Adrenal gland (tissue), 12 donors: ENCODE results near the gene ZNF391. TPM values are rescaled to one million over a fixed set of nuclear protein-coding genes. Genes with fewer than 3 reads are reported as not detected.
A peak's percentile ranks its signal among the peaks of the same experiment; 100 is the strongest.
"Not testable (repeated sequence)": the region's sequence is repeated elsewhere in the genome, so short reads cannot be mapped to it uniquely, and the experiment has no call there.

ENCODE experiments used
- DNase-seq, 7 donors: peaks; one replicate each; pipeline ENCODE4 v3.0.0-alpha.2; 2019 to 2020
- H3K27ac ChIP-seq, 5 donors: fragments of 200-600 bp; sonication (generic) in 4 of 5; 1 replicate in 3 of 5; 2 replicates in 2 of 5; pipeline versions ENCODE4 v1.5.1 to v1.8.0; 2016 to 2020; ENCODE audit warnings: mild to moderate bottlenecking in 1 of 5
- H3K27me3 ChIP-seq: fragments of 200-600 bp; 2 replicates; pipeline ENCODE4 v1.8.0; 2021
- H3K36me3 ChIP-seq, 2 donors: fragments of 200-600 bp; replicated peaks in 1 of 2; 1 replicate in 1 of 2; 2 replicates in 1 of 2; pipeline versions ENCODE4 v1.5.1 to v1.8.0; 2018 to 2022
- H3K4me1 ChIP-seq, 2 donors: fragments of 200-600 bp; replicated peaks in 1 of 2; 1 replicate in 1 of 2; 2 replicates in 1 of 2; pipeline versions ENCODE4 v1.5.1 to v1.8.0; 2018 to 2021
- H3K4me3 ChIP-seq, 4 donors: fragments of 200-600 bp; sonication (generic) in 3 of 4; one replicate each; pipeline ENCODE4 v1.5.1; 2016 to 2018
- H3K9me3 ChIP-seq, 3 donors: fragments of 200-600 bp; sonication (generic) in 1 of 3; replicated peaks in 1 of 3; 1 replicate in 2 of 3; 2 replicates in 1 of 3; pipeline versions ENCODE4 v1.5.1 to v1.8.0; 2016 to 2021
- CTCF ChIP-seq, 6 experiments: fragments of 450-650 bp in 4 of 6; fragments of 200-600 bp in 2 of 6; sonication (generic) in 1 of 6; IDR thresholded peaks; 1 replicate in 5 of 6; 2 replicates in 1 of 6; pipeline versions ENCODE4 v1.5.1 to v1.8.0; 2016 to 2021; ENCODE audit warnings: antibody characterized with exemption in 6 of 6, mild to moderate bottlenecking in 2 of 6, moderate library complexity in 1 of 6
- POLR2A ChIP-seq, 2 donors: fragments of 450-650 bp; IDR thresholded peaks; one replicate each; pipeline ENCODE4 v1.6.1; 2017; ENCODE audit warnings: antibody characterized with exemption in 2 of 2, mild to moderate bottlenecking in 2 of 2, moderate library complexity in 1 of 2
- WGBS, 4 donors: extraction: QIAGEN DNeasy Blood & Tissue Kit in 2 of 4; methylation state at CpG; one replicate each; pipeline versions ENCODE4 v1.1.5 to v1.1.7; 2013 to 2017; 5-methylcytosine and 5-hydroxymethylcytosine counted together
- intact Hi-C, 2 donors: fragments of 100-400 bp; cut with DNase I; formaldehyde crosslinking; loops; one replicate each; pipeline versions ENCODE4 v1.14.1 to v1.15.0; 2022 to 2023
- polyA plus RNA-seq, 3 donors: library from polyadenylated mRNA; stranded (reverse); fragments of 200-250 nt in 2 of 3; fragments of 350-450 nt in 1 of 3; fragmentation: Illumina TruSeq in 1 of 3; extraction: RNeasy Lipid Tissue Mini Kit (QIAGEN cat#74804) in 1 of 3; gene quantifications; one replicate each; pipeline ENCODE4 v1.2.3, GENCODE V29; 2013 to 2014
- total RNA-seq, 9 donors: library from RNA; depleted of rRNA in 4 of 9; stranded (reverse); fragments of >200 nt in 4 of 9; fragments of 120-200 nt in 1 of 9; fragmentation: NEBNext Ultra II Directional in 1 of 9; extraction: Animal tissue kit (Norgen Biotek cat#: 25700) in 1 of 9; gene quantifications; one replicate each; pipeline versions ENCODE4 v1.1.0 to v1.2.4, GENCODE V29; 2013 to 2023
- donor health status: healthy with polysubstance abuse.
- donor health status: Bipolar disorder and iron deficiency.
- donor health status: DM: yes; HTN: yes; CAD: no.
- donor health status: DM: no; HTN: no; CAD: no.
- donor health status: DM: no; HTN: no; CAD: no.
- donor health status: DM: yes; HTN: yes; CAD: no.

Gene ZNF391
- total and polyA plus RNA-seq, 12 donors: 1.0 to 8.9 (median 3.7) TPM

- Histone ChIP-seq H3K27ac (no peak overlapping the region), H3K4me3 (no peak overlapping the region), H3K27me3 (no peaks in the 10 kb centered on the region), H3K4me1 (no peaks in the 10 kb centered on the region), H3K9me3 (no peaks in the 10 kb centered on the region), H3K36me3 (no peaks in the 10 kb centered on the region)
- DNase-seq: no peak
- intact Hi-C loops: no loop called here
- TF ChIP-seq CTCF (IDR thresholded peaks at IDR 0.05) (no peak), POLR2A (IDR thresholded peaks at IDR 0.05) (no peak)
- 87 to 95% (median 92%) methylated on average over 5 of the region's 5 CpGs for WGBS, 4 donors
Observed at GRCh38 chr6:27368202-27368601, 20.4 kb upstream of the ZNF391 start.

- Histone ChIP-seq H3K4me1 (no peaks in the 10 kb centered on the region), H3K9me3 (no peaks in the 10 kb centered on the region), H3K36me3 (no peaks in the 10 kb centered on the region), H3K4me3 (no peak overlapping the region), H3K27ac (no peak overlapping the region), H3K27me3 (no peaks in the 10 kb centered on the region)
- intact Hi-C loops: no loop called here
- DNase-seq: no peak
- WGBS, 4 donors: 92 to 95% (median 93%) methylated on average over 4 of the region's 4 CpGs
- TF ChIP-seq CTCF (IDR thresholded peaks at IDR 0.05) (no peak), POLR2A (IDR thresholded peaks at IDR 0.05) (no peak)
Observed at GRCh38 chr6:27370391-27370790, 18.2 kb upstream of the ZNF391 start.

GRCh38 chr6:27374824-27375612 lies 13.5 kb upstream of the ZNF391 start:
- 0 to 2% (median 1%) methylated on average over 4 to 31 of the region's 31 CpGs for WGBS, 4 donors
- H3K4me1 ChIP-seq: no peaks in the 10 kb centered on the region
- peak overlapping the region in 2 of 5 donors; percentile 38 to 48 for H3K27ac ChIP-seq
- H3K9me3 ChIP-seq: no peaks in the 10 kb centered on the region
- peak overlapping the region; percentile 49 to 92 (median 70) for H3K4me3 ChIP-seq
- no peaks in the 10 kb centered on the region for H3K36me3 ChIP-seq
- TF ChIP-seq CTCF (IDR thresholded peaks at IDR 0.05): no peak
- TF ChIP-seq POLR2A (IDR thresholded peaks at IDR 0.05): peak in 1 of 2 donors; percentile 35
- H3K27me3 ChIP-seq: no peaks in the 10 kb centered on the region
- peak; percentile 74 to 89 (median 79) for DNase-seq
- intact Hi-C loops: no loop called here

- Histone ChIP-seq H3K4me1 (no peaks in the 10 kb centered on the region), H3K36me3 (no peaks in the 10 kb centered on the region), H3K27me3 (no peaks in the 10 kb centered on the region), H3K27ac (no peak overlapping the region), H3K4me3 (peak overlapping the region in 2 of 4 donors; percentile 49 to 86), H3K9me3 (no peaks in the 10 kb centered on the region)
- intact Hi-C loops: no loop called here
- DNase-seq: no peak
- TF ChIP-seq CTCF (IDR thresholded peaks at IDR 0.05) (no peak), POLR2A (IDR thresholded peaks at IDR 0.05) (no peak)
- WGBS, 4 donors: 41 to 45% (median 44%) methylated on average over 7 of the region's 7 CpGs
Observed at GRCh38 chr6:27375613-27376079, 12.9 kb upstream of the ZNF391 start.

GRCh38 chr6:27378406-27378805 lies 10.2 kb upstream of the ZNF391 start:
- intact Hi-C loops, H3K4me1 ChIP-seq: not testable (repeated sequence)
- WGBS, 4 donors: 69 to 79% (median 75%) methylated on average over 4 of the region's 4 CpGs

GRCh38 chr6:27381001-27381400 lies 7.6 kb upstream of the ZNF391 start:
- H3K4me3 ChIP-seq, H3K9me3 ChIP-seq, H3K4me1 ChIP-seq, H3K27me3 ChIP-seq, intact Hi-C loops, H3K27ac ChIP-seq, DNase-seq, H3K36me3 ChIP-seq: not testable (repeated sequence)
- 94 to 98% (median 95%) methylated on average over 19 to 30 of the region's 30 CpGs for WGBS, 4 donors

More at GRCh38 chr6:27378406-27378805, 10.2 kb upstream of the ZNF391 start:
- H3K9me3 ChIP-seq, DNase-seq, H3K4me3 ChIP-seq, H3K27ac ChIP-seq, H3K36me3 ChIP-seq, H3K27me3 ChIP-seq: not testable (repeated sequence)
